Activated CD8-positive, alpha-beta T cell treated with anti-CD3 and anti-CD28 coated beads for 36 hours (primary cell): ENCODE data around the gene CAMK1D. TPM values are rescaled to one million over a fixed set of nuclear protein-coding genes. Genes with fewer than 3 reads are reported as not detected.

Source experiments
- ATAC-seq: fragments of 200-7000 bp; cut with Tn5 transposase; one replicate; pipeline ENCODE4 v1.10.0; 2021; ENCODE audit warnings: mild to moderate bottlenecking, moderate library complexity
- CTCF ChIA-PET: fragments of 350-600 bp; sonication (Branson Sonifier 250); formaldehyde crosslinking; loops from one replicate; lab custom pipeline; 2021; ENCODE audit warnings: antibody characterized with exemption; lab: Charles Lee
- POLR2A ChIA-PET: fragments of 350-600 bp; sonication (Branson Sonifier 250); formaldehyde crosslinking; loops from one replicate; lab custom pipeline; 2021; ENCODE audit warnings: antibody characterized with exemption; lab: Charles Lee
- DNase-seq: peaks from one replicate; pipeline ENCODE4 v3.0.0-alpha.2; 2020
- H3K27ac Mint-ChIP-seq: one replicate; pipeline ENCODE4 v1.8.0; 2021; ENCODE audit warnings: mild to moderate bottlenecking, mixed read lengths
- H3K27me3 Mint-ChIP-seq: one replicate; pipeline ENCODE4 v1.8.0; 2021; ENCODE audit warnings: mixed read lengths
- H3K36me3 Mint-ChIP-seq: one replicate; pipeline ENCODE4 v1.8.0; 2021; ENCODE audit warnings: low read depth, mixed read lengths
- H3K4me1 Mint-ChIP-seq: one replicate; pipeline ENCODE4 v1.8.0; 2021; ENCODE audit warnings: low read depth, mixed read lengths
- H3K4me3 Mint-ChIP-seq: one replicate; pipeline ENCODE4 v1.8.0; 2021; ENCODE audit warnings: mild to moderate bottlenecking, moderate library complexity, mixed read lengths
- H3K9me3 Mint-ChIP-seq: one replicate; pipeline ENCODE4 v1.8.0; 2021; ENCODE audit warnings: mixed read lengths
- CTCF ChIP-seq: fragments of 200-600 bp; IDR thresholded peaks from one replicate; pipeline ENCODE4 v1.8.0; 2022; ENCODE audit warnings: antibody characterized with exemption, mild to moderate bottlenecking
- intact Hi-C: fragments of 100-400 bp; cut with micrococcal nuclease; formaldehyde crosslinking; loops from one replicate; pipeline ENCODE4 v1.10.0; 2022
- total RNA-seq, 2 experiments: library from RNA; stranded (reverse); gene quantifications; one replicate each; pipeline ENCODE4 v1.2.3, GENCODE V29; 2021

CAMK1D gene
- total RNA-seq, 2 experiments from 2014 or later: 13.8 TPM

DNA sequence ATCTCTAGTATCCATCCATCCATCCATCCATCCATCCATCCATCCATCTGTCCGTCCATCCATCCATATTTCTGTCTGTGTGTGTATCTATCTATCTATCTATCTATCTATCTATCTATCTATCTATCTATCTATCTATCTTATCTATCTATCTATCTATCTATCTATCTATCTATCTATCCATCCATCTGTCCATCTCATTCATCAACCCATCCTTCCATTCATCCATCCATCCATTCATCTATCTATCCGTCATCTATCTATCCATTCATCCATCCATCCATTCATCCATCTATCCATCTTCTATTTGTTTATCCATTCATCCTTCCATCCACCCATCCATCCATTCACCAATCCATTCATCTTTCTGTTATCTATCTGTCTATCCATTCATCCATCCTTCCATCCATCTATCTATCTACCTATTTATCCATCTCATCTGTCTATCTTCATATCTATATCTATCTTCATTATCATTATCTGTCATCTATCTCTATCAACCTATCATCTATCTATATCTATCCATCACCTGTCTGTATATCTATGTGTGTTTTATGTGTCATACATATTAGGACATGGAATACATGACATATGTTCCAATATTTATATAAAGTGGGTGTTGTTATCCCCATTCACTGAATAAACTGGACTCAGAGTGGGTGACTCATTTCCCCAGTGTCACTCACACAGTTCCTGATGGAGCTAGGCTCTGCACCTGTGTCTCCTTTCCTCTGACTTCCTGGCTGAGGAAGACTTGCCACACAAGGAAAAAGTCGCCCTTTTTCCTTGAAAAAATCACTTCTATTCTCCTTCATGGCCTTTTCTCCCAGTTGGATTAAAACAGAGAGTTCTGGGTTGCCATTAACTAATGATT lies 452.1 kb downstream of the CAMK1D start:
- Mint-ChIP-seq H3K27ac (no peak overlapping the region), H3K4me3 (no peak overlapping the region), H3K9me3 (no peaks in the 10 kb centered on the region), H3K27me3 (no peaks in the 10 kb centered on the region), H3K4me1 (no peaks in the 10 kb centered on the region), H3K36me3 (peaks cover 3% of the 10 kb centered on the region)
- ChIA-PET CTCF (no interaction called here), POLR2A (no interaction called here)
- ATAC-seq: no peak
- DNase-seq: no peak
- intact Hi-C loops: no loop called here
- TF ChIP-seq CTCF: no peak

DNA sequence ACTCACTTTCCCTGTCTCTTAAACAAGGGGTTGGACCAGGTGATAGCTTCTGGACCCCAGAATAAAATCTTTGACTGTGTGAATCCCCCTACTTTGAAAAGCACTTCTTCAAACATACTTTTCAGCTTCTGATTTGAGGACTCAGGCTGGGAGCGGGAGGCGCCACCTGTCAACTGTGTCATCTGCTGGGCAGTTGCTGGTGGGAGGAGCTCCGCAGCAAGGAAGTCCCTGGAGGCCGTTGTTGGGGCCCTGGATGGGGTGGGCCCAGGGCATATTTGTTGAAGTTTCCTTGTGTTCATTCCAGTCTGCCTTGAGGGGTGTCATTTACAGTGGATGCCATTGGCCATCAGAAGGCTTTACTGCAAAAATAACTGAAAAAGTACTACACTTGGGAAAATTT lies 454.4 kb downstream of the CAMK1D start:
- H3K4me1 Mint-ChIP-seq: no peaks in the 10 kb centered on the region
- H3K27me3 Mint-ChIP-seq: no peaks in the 10 kb centered on the region
- ChIA-PET POLR2A (no interaction called here), CTCF (interaction anchor here (1.2 kb wide), 1 partner anchor 99 kb away, joined by 4 read pairs; no protein-coding TSS in a partner anchor)
- H3K9me3 Mint-ChIP-seq: no peaks in the 10 kb centered on the region
- H3K27ac Mint-ChIP-seq: no peak overlapping the region
- ATAC-seq: no peak
- no peak for DNase-seq
- H3K4me3 Mint-ChIP-seq: no peak overlapping the region
- TF ChIP-seq CTCF: no peak
- peaks cover 3% of the 10 kb centered on the region for H3K36me3 Mint-ChIP-seq
- intact Hi-C loops: no loop called here

DNA sequence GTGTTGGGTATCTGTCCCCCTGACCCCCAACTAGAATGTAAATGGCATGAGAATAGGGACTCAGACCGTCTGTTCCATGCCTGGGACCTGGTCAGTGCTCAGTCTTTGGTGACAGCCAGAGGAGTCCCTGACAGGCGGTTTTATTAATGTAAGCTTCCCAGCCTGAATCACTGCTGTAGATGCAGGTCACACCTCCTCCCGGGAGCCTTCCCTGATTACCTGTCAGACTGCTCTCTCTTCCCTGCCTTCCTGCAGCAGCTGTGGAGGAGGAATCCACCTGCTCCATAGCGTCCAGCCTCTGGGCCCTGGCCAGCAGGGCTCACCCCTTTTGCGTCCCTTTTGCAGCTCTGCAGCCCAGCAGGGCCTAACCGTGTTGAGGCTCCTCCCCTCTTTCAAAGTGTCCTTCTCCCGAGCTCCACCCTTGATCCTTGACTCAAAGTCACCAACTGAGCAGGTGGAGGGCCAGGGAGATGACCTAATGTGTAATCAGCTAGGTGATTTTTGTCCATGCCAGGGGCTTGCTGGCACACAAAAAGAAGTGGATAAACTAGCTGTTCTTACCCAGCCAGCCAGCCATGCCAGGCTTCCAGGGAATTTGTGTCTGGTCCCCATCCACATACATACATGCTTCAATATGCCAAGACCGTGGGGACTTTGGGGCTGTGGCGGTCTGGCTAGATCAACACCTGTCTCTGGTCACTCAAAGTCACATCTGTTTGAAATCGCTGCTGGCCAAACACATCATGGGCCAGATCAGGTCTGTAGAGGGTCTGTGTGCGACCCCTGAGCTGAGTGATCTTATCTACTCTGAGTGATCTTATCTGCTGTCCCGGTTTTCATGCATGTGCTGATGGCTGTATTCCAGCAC lies 457.1 kb downstream of the CAMK1D start:
- ChIA-PET POLR2A (no interaction called here), CTCF (no interaction called here)
- Mint-ChIP-seq H3K4me3 (no peak overlapping the region), H3K4me1 (no peaks in the 10 kb centered on the region), H3K27ac (no peak overlapping the region), H3K27me3 (no peaks in the 10 kb centered on the region), H3K36me3 (peaks cover 4% of the 10 kb centered on the region), H3K9me3 (no peaks in the 10 kb centered on the region)
- intact Hi-C loops: no loop called here
- DNase-seq (no peak), ATAC-seq (no peak)
- TF ChIP-seq CTCF: no peak

- H3K9me3 Mint-ChIP-seq: no peaks in the 10 kb centered on the region
- no peak for TF ChIP-seq CTCF
- no peaks in the 10 kb centered on the region for H3K27me3 Mint-ChIP-seq
- H3K4me3 Mint-ChIP-seq: no peak overlapping the region
- DNase-seq: no peak
- no peaks in the 10 kb centered on the region for H3K4me1 Mint-ChIP-seq
- ATAC-seq: no peak
- H3K36me3 Mint-ChIP-seq: peaks cover 4% of the 10 kb centered on the region
- CTCF ChIA-PET: no interaction called here
- intact Hi-C loops: no loop called here
- POLR2A ChIA-PET: interaction anchor here (0.6 to 1.3 kb wide), 2 partner anchors 72 to 834 kb away, joined by 3 read pairs; no protein-coding TSS in a partner anchor
- no peak overlapping the region for H3K27ac Mint-ChIP-seq
Measured at GRCh38 chr10:12807096-12807755, 457.9 kb downstream of the CAMK1D start.
